ENCODE data around the gene MEG3. TPM values are rescaled to one million over a fixed set of nuclear protein-coding genes. Genes with fewer than 3 reads are reported as not detected.

MEG3 gene
- total and polyA plus RNA-seq, 2 of the 8 experiments (the other 6 are each of a cell fraction or from before 2014, with no cell fraction given), result 0.17 to 1.1 TPM

DNA sequence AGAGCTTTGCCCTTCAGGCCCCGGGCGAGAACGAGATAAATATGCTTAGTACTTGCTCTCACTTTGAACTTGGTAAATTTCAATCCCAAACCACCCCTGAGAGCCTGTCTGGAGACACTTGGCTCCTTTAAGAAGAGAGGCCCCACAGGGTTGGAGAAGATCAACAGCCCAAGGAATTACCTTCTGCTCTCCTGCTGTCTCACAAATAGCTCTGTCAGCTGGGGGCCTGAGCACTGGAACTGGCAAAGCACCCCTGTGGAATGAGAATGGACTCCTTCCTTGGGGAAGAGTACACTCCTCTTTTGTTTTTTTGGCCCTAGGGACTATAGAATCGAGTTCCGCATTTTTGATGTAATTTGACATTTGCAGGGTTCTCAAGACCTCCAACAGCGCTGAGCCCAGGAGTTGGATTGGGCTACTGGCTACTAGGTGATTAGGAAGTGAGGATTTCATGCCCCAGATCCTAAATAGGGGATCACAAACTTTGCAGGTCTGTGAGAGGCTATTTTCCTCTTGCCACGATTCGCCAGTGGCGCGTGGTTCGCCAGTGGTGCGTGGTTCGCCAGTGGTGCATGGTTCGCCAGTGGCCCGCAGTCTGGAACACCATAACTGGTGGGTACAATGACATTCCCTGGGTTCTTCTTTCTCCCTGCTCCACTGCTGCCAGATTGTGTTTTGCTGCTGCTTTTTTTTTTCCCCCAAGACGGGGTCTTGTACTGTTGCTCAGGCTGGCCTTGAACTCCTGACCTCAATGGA, 17.8 kb upstream of the MEG3 start:
- Histone ChIP-seq H3K36me3 (ENCODE audit: control insufficient read depth in 2 of 4, insufficient read depth in 4 of 4, low read length in 3 of 4) (peaks cover 0 to 3% (median 0%) of the 10 kb centered on the region in 4 experiments; a peak in 1 of 8 replicates), H3K4me1 (replicated peaks in 1 of 4; ENCODE audit: control insufficient read depth in 3 of 4, insufficient read depth in 4 of 4, low read length in 3 of 4) (peaks cover 6 to 19% (median 11%) of the 10 kb centered on the region in 4 experiments), H3K79me1 (ENCODE audit: low read depth, low read length) (no peaks in the 10 kb centered on the region), H2AFZ (ENCODE audit: low read length) (no peak overlapping the region), H3K4ac (replicated peaks; ENCODE audit: insufficient read length, low read depth, low read length) (no peak overlapping the region), H2BK15ac (ENCODE audit: low read length) (no peak overlapping the region), H3K4me3 (ENCODE audit: extremely low read depth in 1 of 4, insufficient read depth in 2 of 4, low read depth in 3 of 4, low read length in 4 of 4) (0 out of 8 replicates have a peak overlapping the region, but pooled peaks of 1 of the 4 experiments have one; percentile 0), H2BK12ac (ENCODE audit: low read depth, low read length) (no peak overlapping the region), H4K20me1 (replicated peaks in 1 of 2; ENCODE audit: control insufficient read depth in 1 of 2, insufficient read depth in 2 of 2, low read length in 2 of 2) (no peaks in the 10 kb centered on the region), H2BK20ac (ENCODE audit: low read length) (no peak overlapping the region), H3K14ac (ENCODE audit: insufficient read length) (no peak overlapping the region), H3K18ac (ENCODE audit: extremely low read depth, low read length) (no peak overlapping the region), H3K79me2 (ENCODE audit: control insufficient read depth in 1 of 2, insufficient read depth in 2 of 2, low read length in 2 of 2) (no peaks in the 10 kb centered on the region), H2BK5ac (ENCODE audit: low read depth, low read length) (no peak overlapping the region), H3K9ac (replicated peaks in 1 of 4; ENCODE audit: extremely low read depth in 1 of 4, low read depth in 3 of 4, low read length in 3 of 4) (no peak overlapping the region), H3K23me2 (ENCODE audit: low read depth, low read length) (no peaks in the 10 kb centered on the region), H3K27me3 (replicated peaks in 1 of 4; ENCODE audit: control insufficient read depth in 3 of 4, extremely low read depth in 1 of 4, insufficient read depth in 3 of 4, low read length in 3 of 4) (no peaks in the 10 kb centered on the region; a peak in 2 of 7 replicates), H4K8ac (ENCODE audit: extremely low read depth, insufficient read depth, low read length) (no peak overlapping the region), H2BK120ac (replicated peaks; ENCODE audit: low read depth, low read length) (no peak overlapping the region), H3K23ac (ENCODE audit: insufficient read length) (no peak overlapping the region), H4K5ac (ENCODE audit: insufficient read length, low read depth, low read length) (no peak overlapping the region), H3K27ac (ENCODE audit: low read depth, low read length) (no peak overlapping the region), H3K4me2 (ENCODE audit: insufficient read depth in 1 of 2, low read depth in 2 of 2, low read length in 2 of 2) (no peak overlapping the region), H3K9me3 (ENCODE audit: insufficient read depth in 2 of 2, low read depth in 1 of 2, low read length in 1 of 2) (peaks cover 46 to 51% of the 10 kb centered on the region in 2 experiments), H4K91ac (replicated peaks; ENCODE audit: insufficient read length, low read length) (no peak overlapping the region), H3K56ac (replicated peaks; ENCODE audit: insufficient read length, low read depth, low read length) (no peak overlapping the region), H2AK5ac (ENCODE audit: low read depth, low read length) (no peak overlapping the region)
- no peak for FAIRE-seq
- DNase-seq (ENCODE audit: low read depth in 1 of 2, low spot score in 2 of 2), result no peak
- WGBS, 2 experiments (ENCODE audit: extremely low coverage in 1 of 2, insufficient coverage in 1 of 2, insufficient read length in 1 of 2, insufficient replicate concordance in 2 of 2, low coverage in 1 of 2, low lambda C conversion rate in 2 of 2, missing lambda C conversion rate in 1 of 2), result 91% methylated on average over 16 of the region's 16 CpGs; no CpG with 5 or more reads in 1 of the 2 experiments
- ChIA-PET POLR2A (ENCODE audit: partially characterized antibody) (no interaction called here), CTCF (ENCODE audit: partially characterized antibody) (interaction anchor here (0.6 to 0.7 kb wide), 2 partner anchors 13 to 367 kb away, joined by 3 read pairs; no protein-coding TSS in a partner anchor)
- TF ChIP-seq, protein P1, sequence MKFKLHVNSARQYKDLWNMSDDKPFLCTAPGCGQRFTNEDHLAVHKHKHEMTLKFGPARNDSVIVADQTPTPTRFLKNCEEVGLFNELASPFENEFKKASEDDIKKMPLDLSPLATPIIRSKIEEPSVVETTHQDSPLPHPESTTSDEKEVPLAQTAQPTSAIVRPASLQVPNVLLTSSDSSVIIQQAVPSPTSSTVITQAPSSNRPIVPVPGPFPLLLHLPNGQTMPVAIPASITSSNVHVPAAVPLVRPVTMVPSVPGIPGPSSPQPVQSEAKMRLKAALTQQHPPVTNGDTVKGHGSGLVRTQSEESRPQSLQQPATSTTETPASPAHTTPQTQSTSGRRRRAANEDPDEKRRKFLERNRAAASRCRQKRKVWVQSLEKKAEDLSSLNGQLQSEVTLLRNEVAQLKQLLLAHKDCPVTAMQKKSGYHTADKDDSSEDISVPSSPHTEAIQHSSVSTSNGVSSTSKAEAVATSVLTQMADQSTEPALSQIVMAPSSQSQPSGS (IDR thresholded peaks at IDR 0.05; ENCODE audit: low read length), result no peak
- TF ChIP-seq SIRT6 (IDR thresholded peaks at IDR 0.05; ENCODE audit: low read length) (no peak), HDAC6 (IDR thresholded peaks at IDR 0.05; ENCODE audit: low read depth, low read length) (peak; percentile 8), TAF1 (IDR thresholded peaks at IDR 0.05; ENCODE audit: low read depth, low read length) (no peak), CHD1 (IDR thresholded peaks at IDR 0.05; ENCODE audit: low read depth, low read length) (no peak), JUN (IDR thresholded peaks at IDR 0.05; ENCODE audit: low read depth, low read length) (no peak), SUZ12 (IDR thresholded peaks at IDR 0.05; ENCODE audit: low read length) (no peak)
- TF ChIP-seq, protein P2, sequence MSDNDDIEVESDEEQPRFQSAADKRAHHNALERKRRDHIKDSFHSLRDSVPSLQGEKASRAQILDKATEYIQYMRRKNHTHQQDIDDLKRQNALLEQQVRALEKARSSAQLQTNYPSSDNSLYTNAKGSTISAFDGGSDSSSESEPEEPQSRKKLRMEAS (IDR thresholded peaks at IDR 0.05), result no peak

Measured in H1 (cell line).